Liver (tissue), 3 donors: ENCODE results near the gene PWWP2B.

Experiments
- JUND ChIP-seq, 2 donors: IDR thresholded peaks; 2 replicates each; pipeline ENCODE4 v1.6.1; 2016; ENCODE audit warnings: antibody characterized with exemption in 2 of 2
- RXRA ChIP-seq, 2 donors: IDR thresholded peaks; 2 replicates each; pipeline ENCODE4 v1.6.1; 2017 to 2018; ENCODE audit warnings: antibody characterized with exemption in 2 of 2, mild to moderate bottlenecking in 1 of 2
- SP1 ChIP-seq: IDR thresholded peaks from 2 replicates; pipeline ENCODE4 v1.6.1; 2018; ENCODE audit warnings: antibody characterized with exemption, mild to moderate bottlenecking
- TAF1 ChIP-seq: conservative IDR thresholded peaks from 2 replicates; pipeline ENCODE4 v1.6.1; 2016; ENCODE audit warnings: antibody characterized with exemption, mild to moderate bottlenecking
- YY1 ChIP-seq: IDR thresholded peaks from 2 replicates; pipeline ENCODE4 v1.6.1; 2016; ENCODE audit warnings: antibody characterized with exemption, mild to moderate bottlenecking
- TF ChIP-seq, protein P1 (sequence below): fragments of 150-350 bp; IDR thresholded peaks from 2 replicates; pipeline ENCODE4 v1.5.1; 2017; ENCODE audit warnings: improper control_type of control experiment, low read depth, low read length; ENCODE audit not compliant: missing input control
- TF ChIP-seq, protein P2 (sequence below): IDR thresholded peaks from 2 replicates; pipeline ENCODE4 v1.6.1; 2016; ENCODE audit warnings: antibody characterized with exemption
- TF ChIP-seq, protein P3 (sequence below): IDR thresholded peaks from 2 replicates; pipeline ENCODE4 v1.6.1; 2016; ENCODE audit warnings: antibody characterized with exemption, mild to moderate bottlenecking
- TF ChIP-seq, protein P4 (sequence below): IDR thresholded peaks from 2 replicates; pipeline ENCODE4 v1.6.1; 2016; ENCODE audit warnings: antibody characterized with exemption
- donor health status: healthy.
- donor health status: healthy.

DNA sequence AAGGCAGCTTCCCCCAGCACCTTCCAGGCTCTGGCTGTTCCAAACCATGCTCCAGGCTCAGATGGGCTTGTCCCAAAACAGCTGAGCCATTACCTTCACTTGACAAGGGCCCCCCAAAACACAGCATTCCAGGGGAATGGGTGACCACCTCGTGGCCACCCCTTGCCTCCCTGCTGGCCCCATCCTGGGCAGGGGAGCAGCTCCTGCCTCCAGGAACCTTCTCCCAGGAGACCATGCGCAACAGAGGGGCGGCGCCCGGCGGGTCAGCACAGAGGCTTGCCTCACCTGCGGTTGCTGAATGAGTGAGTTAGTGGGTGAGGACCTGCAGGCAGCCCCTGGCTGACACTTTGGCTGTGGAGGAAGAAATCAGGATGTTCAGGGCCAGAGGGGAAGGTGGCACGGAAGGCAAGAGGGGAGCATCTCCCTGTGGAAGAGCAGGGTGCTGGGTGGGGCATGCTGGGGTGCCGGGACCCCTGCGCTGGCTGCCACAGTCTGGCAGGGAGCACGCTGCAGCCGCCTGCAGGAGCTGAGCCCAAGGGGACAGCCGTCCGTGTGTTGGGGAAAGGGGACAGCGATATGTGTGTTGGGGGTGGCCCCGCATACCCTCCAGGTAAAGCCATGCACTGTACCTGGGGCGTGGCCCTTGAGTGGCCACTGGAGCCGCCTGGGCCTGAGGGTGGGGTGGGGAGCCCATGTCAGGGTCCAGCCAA, 54.7 kb downstream of the PWWP2B start:
- no peak for TF ChIP-seq YY1
- TF ChIP-seq, protein P1, sequence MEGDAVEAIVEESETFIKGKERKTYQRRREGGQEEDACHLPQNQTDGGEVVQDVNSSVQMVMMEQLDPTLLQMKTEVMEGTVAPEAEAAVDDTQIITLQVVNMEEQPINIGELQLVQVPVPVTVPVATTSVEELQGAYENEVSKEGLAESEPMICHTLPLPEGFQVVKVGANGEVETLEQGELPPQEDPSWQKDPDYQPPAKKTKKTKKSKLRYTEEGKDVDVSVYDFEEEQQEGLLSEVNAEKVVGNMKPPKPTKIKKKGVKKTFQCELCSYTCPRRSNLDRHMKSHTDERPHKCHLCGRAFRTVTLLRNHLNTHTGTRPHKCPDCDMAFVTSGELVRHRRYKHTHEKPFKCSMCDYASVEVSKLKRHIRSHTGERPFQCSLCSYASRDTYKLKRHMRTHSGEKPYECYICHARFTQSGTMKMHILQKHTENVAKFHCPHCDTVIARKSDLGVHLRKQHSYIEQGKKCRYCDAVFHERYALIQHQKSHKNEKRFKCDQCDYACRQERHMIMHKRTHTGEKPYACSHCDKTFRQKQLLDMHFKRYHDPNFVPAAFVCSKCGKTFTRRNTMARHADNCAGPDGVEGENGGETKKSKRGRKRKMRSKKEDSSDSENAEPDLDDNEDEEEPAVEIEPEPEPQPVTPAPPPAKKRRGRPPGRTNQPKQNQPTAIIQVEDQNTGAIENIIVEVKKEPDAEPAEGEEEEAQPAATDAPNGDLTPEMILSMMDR = no peak
- no peak for TF ChIP-seq RXRA (IDR thresholded peaks at IDR 0.05)
- TF ChIP-seq, protein P2, sequence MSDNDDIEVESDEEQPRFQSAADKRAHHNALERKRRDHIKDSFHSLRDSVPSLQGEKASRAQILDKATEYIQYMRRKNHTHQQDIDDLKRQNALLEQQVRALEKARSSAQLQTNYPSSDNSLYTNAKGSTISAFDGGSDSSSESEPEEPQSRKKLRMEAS = no peak
- TF ChIP-seq, protein P3, sequence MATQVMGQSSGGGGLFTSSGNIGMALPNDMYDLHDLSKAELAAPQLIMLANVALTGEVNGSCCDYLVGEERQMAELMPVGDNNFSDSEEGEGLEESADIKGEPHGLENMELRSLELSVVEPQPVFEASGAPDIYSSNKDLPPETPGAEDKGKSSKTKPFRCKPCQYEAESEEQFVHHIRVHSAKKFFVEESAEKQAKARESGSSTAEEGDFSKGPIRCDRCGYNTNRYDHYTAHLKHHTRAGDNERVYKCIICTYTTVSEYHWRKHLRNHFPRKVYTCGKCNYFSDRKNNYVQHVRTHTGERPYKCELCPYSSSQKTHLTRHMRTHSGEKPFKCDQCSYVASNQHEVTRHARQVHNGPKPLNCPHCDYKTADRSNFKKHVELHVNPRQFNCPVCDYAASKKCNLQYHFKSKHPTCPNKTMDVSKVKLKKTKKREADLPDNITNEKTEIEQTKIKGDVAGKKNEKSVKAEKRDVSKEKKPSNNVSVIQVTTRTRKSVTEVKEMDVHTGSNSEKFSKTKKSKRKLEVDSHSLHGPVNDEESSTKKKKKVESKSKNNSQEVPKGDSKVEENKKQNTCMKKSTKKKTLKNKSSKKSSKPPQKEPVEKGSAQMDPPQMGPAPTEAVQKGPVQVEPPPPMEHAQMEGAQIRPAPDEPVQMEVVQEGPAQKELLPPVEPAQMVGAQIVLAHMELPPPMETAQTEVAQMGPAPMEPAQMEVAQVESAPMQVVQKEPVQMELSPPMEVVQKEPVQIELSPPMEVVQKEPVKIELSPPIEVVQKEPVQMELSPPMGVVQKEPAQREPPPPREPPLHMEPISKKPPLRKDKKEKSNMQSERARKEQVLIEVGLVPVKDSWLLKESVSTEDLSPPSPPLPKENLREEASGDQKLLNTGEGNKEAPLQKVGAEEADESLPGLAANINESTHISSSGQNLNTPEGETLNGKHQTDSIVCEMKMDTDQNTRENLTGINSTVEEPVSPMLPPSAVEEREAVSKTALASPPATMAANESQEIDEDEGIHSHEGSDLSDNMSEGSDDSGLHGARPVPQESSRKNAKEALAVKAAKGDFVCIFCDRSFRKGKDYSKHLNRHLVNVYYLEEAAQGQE = no peak
- no peak for TF ChIP-seq TAF1
- TF ChIP-seq, protein P4, sequence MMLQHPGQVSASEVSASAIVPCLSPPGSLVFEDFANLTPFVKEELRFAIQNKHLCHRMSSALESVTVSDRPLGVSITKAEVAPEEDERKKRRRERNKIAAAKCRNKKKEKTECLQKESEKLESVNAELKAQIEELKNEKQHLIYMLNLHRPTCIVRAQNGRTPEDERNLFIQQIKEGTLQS = no peak
- no peak for TF ChIP-seq SP1
- TF ChIP-seq JUND (IDR thresholded peaks at IDR 0.05) = no peak
